ENCODE measurements around the gene PCNT. TPM values are rescaled to one million over a fixed set of nuclear protein-coding genes. Genes with fewer than 3 reads are reported as not detected.

Gene PCNT
- total RNA-seq, 1 donor: 21.6 TPM

GRCh38 chr21:46295996-46296752, 27.8 kb upstream of the PCNT start:
- no peak for TF ChIP-seq CTCF (IDR thresholded peaks at IDR 0.05; ENCODE audit: insufficient read depth, low read depth, low read length)
- H3K4me3 ChIP-seq (ENCODE audit: low read depth, low read length): no peak overlapping the region
- peak; percentile 90 for DNase-seq (ENCODE audit: low read depth)

GRCh38 chr21:46297338-46298271, 26.4 kb upstream of the PCNT start:
- DNase-seq (ENCODE audit: low read depth): peak; percentile 24
- peak overlapping the region; percentile 35 for H3K4me3 ChIP-seq (ENCODE audit: low read depth, low read length)
- TF ChIP-seq CTCF (IDR thresholded peaks at IDR 0.05; ENCODE audit: insufficient read depth, low read depth, low read length): no peak

- DNase-seq (ENCODE audit: low read depth): no peak
- TF ChIP-seq CTCF (IDR thresholded peaks at IDR 0.05; ENCODE audit: insufficient read depth, low read depth, low read length): no peak
- no peak overlapping the region for H3K4me3 ChIP-seq (ENCODE audit: low read depth, low read length)
Measured at GRCh38 chr21:46299167-46299566, 24.8 kb upstream of the PCNT start.

GRCh38 chr21:46301759-46302158, 22.2 kb upstream of the PCNT start:
- H3K4me3 ChIP-seq (ENCODE audit: low read depth, low read length): no peak overlapping the region
- no peak for DNase-seq (ENCODE audit: low read depth)
- no peak for TF ChIP-seq CTCF (IDR thresholded peaks at IDR 0.05; ENCODE audit: insufficient read depth, low read depth, low read length)

- DNase-seq (ENCODE audit: low read depth): no peak
- no peak for TF ChIP-seq CTCF (IDR thresholded peaks at IDR 0.05; ENCODE audit: insufficient read depth, low read depth, low read length)
Measured at GRCh38 chr21:46304437-46304836, 19.5 kb upstream of the PCNT start.

GRCh38 chr21:46304955-46305354, 19.0 kb upstream of the PCNT start:
- no peak for TF ChIP-seq CTCF (IDR thresholded peaks at IDR 0.05; ENCODE audit: insufficient read depth, low read depth, low read length)
- no peak for DNase-seq (ENCODE audit: low read depth)
- H3K4me3 ChIP-seq (ENCODE audit: low read depth, low read length): no peak overlapping the region

More at GRCh38 chr21:46304437-46304836, 19.5 kb upstream of the PCNT start:
- H3K4me3 ChIP-seq (ENCODE audit: low read depth, low read length): no peak overlapping the region
